WTC11 (cell line): ENCODE measurements around the gene PDE6D. TPM values are rescaled to one million over a fixed set of nuclear protein-coding genes. Genes with fewer than 3 reads are reported as not detected.

Source experiments
- ESRRA ChIP-seq: sonication (generic); formaldehyde crosslinking; IDR thresholded peaks from 2 replicates; pipeline ENCODE4 v1.8.1; 2022; ENCODE audit warnings: mild to moderate bottlenecking, missing genetic modification reagents, borderline replicate concordance
- MYBL2 ChIP-seq: sonication (generic); formaldehyde crosslinking; IDR thresholded peaks from 2 replicates; pipeline ENCODE4 v1.8.1; 2023; ENCODE audit warnings: mild to moderate bottlenecking, moderate library complexity, missing genetic modification reagents
- RORB ChIP-seq: fragments of 250-450 bp; sonication (Bioruptor Pico); IDR thresholded peaks from 2 replicates; pipeline ENCODE4 v1.9.0; 2021; ENCODE audit warnings: mild to moderate bottlenecking
- SP1 ChIP-seq: sonication (generic); formaldehyde crosslinking; conservative IDR thresholded peaks from 2 replicates; pipeline ENCODE4 v1.8.1; 2022; ENCODE audit warnings: missing genetic modification reagents
- TP53 ChIP-seq: sonication (generic); formaldehyde crosslinking; IDR thresholded peaks from 2 replicates; pipeline ENCODE4 v1.8.1; 2023; ENCODE audit warnings: mild to moderate bottlenecking, missing genetic modification reagents
- ZNF219 ChIP-seq: sonication (generic); formaldehyde crosslinking; IDR thresholded peaks from 2 replicates; pipeline ENCODE4 v1.8.0; 2023; ENCODE audit warnings: missing genetic modification reagents, mild to moderate bottlenecking, borderline replicate concordance
- ZNF263 ChIP-seq: sonication (generic); formaldehyde crosslinking; IDR thresholded peaks from 2 replicates; pipeline ENCODE4 v1.8.1; 2022; ENCODE audit warnings: low read depth, mild to moderate bottlenecking, moderate library complexity, missing genetic modification reagents
- total RNA-seq: library from RNA; stranded (reverse); gene quantifications from 3 replicates; pipeline ENCODE4 v1.2.3, GENCODE V29; 2021
- TF ChIP-seq, protein P1 (sequence below): fragments of 250-450 bp; sonication (Bioruptor Pico); IDR thresholded peaks from 2 replicates; pipeline ENCODE4 v2.1.2; 2022; ENCODE audit warnings: mild to moderate bottlenecking, moderate library complexity
- TF ChIP-seq, protein P2 (sequence below): sonication (generic); formaldehyde crosslinking; IDR thresholded peaks from 2 replicates; pipeline ENCODE4 v1.8.1; 2023; ENCODE audit warnings: mild to moderate bottlenecking, missing genetic modification reagents
- TF ChIP-seq, protein P3 (sequence below): fragments of 200-600 bp; IDR thresholded peaks from 2 replicates; pipeline ENCODE4 v1.8.0; 2022; ENCODE audit warnings: antibody characterized with exemption
- TF ChIP-seq, protein P4 (sequence below): sonication (generic); formaldehyde crosslinking; IDR thresholded peaks from 2 replicates; pipeline ENCODE4 v1.8.0; 2023; ENCODE audit warnings: missing genetic modification reagents, mild to moderate bottlenecking, borderline replicate concordance
- TF ChIP-seq, protein P5 (sequence below): fragments of 250-450 bp; sonication (Bioruptor Pico); IDR thresholded peaks from 2 replicates; pipeline ENCODE4 v1.9.0; 2021; ENCODE audit warnings: moderate library complexity, mild to moderate bottlenecking, inconsistent platforms, borderline replicate concordance
- TF ChIP-seq, protein P6 (sequence below): sonication (generic); formaldehyde crosslinking; IDR thresholded peaks from 2 replicates; pipeline ENCODE4 v1.8.1; 2022; ENCODE audit warnings: missing genetic modification reagents, borderline replicate concordance

Gene PDE6D
- total RNA-seq, 1 experiment from 2014 or later = 30.2 TPM

DNA sequence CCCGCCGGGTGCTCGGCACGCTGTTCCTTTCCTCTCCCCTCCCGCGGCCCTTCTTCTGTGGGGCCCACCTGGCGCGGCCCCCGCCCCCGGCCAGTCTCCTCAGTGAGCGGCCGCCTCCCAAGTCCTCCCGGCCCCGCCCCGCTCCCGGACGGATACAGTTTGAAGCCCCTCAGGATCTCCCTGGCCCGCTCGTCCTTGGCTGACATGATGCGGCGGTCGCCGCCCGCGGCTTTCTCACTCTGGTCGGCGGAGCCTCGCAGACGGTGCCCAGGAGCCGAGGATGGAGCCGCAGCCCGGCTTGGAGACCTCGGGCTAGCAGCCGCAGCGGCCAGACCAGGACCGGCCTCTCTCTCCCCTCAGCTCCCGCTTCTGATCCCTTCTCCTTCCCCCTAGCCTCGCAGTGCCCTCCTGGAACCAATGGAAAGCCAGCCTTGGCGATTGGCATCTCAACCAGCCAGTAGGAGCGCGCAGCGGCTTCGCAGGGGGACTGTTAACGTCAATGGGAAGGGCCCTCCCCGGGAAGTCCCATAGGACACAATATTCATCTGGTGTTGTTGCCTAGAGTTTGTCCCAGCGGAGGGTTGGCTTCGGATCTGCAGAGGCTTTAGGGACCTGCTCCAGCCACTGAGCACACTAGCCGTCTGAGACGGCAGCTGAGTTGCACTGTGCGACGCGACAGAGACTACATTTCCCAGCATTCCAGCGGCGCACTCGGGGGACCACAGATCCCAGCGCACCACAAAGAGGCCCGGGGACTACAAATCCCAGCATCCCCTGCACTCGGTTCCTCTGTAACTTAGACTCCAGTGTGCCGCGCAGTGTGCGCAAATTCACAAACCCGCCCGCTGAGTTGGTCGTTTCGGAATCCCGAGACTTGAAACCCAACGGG, at the start of gene PDE6D (continued):
- TF ChIP-seq, protein P1, sequence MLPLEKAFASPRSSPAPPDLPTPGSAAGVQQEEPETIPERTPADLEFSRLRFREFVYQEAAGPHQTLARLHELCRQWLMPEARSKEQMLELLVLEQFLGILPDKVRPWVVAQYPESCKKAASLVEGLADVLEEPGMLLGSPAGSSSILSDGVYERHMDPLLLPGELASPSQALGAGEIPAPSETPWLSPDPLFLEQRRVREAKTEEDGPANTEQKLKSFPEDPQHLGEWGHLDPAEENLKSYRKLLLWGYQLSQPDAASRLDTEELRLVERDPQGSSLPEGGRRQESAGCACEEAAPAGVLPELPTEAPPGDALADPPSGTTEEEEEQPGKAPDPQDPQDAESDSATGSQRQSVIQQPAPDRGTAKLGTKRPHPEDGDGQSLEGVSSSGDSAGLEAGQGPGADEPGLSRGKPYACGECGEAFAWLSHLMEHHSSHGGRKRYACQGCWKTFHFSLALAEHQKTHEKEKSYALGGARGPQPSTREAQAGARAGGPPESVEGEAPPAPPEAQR (CRISPR knock-in tag) = no peak
- TF ChIP-seq SP1 (CRISPR knock-in tag) (peak; percentile 80), ZNF263 (no peak; the same call in 1 of the 2 replicates), MYBL2 (CRISPR knock-in tag) (0 out of 2 replicates have a peak, but pooled peaks have one; percentile 20), ZNF219 (CRISPR knock-in tag) (no peak), ESRRA (CRISPR knock-in tag) (no peak), TP53 (CRISPR knock-in tag) (no peak), RORB (CRISPR knock-in tag) (no peak)
- TF ChIP-seq, protein P2, sequence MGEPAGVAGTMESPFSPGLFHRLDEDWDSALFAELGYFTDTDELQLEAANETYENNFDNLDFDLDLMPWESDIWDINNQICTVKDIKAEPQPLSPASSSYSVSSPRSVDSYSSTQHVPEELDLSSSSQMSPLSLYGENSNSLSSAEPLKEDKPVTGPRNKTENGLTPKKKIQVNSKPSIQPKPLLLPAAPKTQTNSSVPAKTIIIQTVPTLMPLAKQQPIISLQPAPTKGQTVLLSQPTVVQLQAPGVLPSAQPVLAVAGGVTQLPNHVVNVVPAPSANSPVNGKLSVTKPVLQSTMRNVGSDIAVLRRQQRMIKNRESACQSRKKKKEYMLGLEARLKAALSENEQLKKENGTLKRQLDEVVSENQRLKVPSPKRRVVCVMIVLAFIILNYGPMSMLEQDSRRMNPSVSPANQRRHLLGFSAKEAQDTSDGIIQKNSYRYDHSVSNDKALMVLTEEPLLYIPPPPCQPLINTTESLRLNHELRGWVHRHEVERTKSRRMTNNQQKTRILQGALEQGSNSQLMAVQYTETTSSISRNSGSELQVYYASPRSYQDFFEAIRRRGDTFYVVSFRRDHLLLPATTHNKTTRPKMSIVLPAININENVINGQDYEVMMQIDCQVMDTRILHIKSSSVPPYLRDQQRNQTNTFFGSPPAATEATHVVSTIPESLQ (CRISPR knock-in tag) = no peak
- TF ChIP-seq, protein P3, sequence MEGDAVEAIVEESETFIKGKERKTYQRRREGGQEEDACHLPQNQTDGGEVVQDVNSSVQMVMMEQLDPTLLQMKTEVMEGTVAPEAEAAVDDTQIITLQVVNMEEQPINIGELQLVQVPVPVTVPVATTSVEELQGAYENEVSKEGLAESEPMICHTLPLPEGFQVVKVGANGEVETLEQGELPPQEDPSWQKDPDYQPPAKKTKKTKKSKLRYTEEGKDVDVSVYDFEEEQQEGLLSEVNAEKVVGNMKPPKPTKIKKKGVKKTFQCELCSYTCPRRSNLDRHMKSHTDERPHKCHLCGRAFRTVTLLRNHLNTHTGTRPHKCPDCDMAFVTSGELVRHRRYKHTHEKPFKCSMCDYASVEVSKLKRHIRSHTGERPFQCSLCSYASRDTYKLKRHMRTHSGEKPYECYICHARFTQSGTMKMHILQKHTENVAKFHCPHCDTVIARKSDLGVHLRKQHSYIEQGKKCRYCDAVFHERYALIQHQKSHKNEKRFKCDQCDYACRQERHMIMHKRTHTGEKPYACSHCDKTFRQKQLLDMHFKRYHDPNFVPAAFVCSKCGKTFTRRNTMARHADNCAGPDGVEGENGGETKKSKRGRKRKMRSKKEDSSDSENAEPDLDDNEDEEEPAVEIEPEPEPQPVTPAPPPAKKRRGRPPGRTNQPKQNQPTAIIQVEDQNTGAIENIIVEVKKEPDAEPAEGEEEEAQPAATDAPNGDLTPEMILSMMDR = no peak
- TF ChIP-seq, protein P4, sequence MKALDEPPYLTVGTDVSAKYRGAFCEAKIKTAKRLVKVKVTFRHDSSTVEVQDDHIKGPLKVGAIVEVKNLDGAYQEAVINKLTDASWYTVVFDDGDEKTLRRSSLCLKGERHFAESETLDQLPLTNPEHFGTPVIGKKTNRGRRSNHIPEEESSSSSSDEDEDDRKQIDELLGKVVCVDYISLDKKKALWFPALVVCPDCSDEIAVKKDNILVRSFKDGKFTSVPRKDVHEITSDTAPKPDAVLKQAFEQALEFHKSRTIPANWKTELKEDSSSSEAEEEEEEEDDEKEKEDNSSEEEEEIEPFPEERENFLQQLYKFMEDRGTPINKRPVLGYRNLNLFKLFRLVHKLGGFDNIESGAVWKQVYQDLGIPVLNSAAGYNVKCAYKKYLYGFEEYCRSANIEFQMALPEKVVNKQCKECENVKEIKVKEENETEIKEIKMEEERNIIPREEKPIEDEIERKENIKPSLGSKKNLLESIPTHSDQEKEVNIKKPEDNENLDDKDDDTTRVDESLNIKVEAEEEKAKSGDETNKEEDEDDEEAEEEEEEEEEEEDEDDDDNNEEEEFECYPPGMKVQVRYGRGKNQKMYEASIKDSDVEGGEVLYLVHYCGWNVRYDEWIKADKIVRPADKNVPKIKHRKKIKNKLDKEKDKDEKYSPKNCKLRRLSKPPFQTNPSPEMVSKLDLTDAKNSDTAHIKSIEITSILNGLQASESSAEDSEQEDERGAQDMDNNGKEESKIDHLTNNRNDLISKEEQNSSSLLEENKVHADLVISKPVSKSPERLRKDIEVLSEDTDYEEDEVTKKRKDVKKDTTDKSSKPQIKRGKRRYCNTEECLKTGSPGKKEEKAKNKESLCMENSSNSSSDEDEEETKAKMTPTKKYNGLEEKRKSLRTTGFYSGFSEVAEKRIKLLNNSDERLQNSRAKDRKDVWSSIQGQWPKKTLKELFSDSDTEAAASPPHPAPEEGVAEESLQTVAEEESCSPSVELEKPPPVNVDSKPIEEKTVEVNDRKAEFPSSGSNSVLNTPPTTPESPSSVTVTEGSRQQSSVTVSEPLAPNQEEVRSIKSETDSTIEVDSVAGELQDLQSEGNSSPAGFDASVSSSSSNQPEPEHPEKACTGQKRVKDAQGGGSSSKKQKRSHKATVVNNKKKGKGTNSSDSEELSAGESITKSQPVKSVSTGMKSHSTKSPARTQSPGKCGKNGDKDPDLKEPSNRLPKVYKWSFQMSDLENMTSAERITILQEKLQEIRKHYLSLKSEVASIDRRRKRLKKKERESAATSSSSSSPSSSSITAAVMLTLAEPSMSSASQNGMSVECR (CRISPR knock-in tag) = peak; percentile 66; the same call in 1 of the 2 replicates
- TF ChIP-seq, protein P5, sequence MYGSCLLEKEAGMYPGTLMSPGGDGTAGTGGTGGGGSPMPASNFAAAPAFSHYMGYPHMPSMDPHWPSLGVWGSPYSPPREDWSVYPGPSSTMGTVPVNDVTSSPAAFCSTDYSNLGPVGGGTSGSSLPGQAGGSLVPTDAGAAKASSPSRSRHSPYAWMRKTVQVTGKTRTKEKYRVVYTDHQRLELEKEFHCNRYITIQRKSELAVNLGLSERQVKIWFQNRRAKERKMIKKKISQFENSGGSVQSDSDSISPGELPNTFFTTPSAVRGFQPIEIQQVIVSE = no peak
- TF ChIP-seq, protein P6, sequence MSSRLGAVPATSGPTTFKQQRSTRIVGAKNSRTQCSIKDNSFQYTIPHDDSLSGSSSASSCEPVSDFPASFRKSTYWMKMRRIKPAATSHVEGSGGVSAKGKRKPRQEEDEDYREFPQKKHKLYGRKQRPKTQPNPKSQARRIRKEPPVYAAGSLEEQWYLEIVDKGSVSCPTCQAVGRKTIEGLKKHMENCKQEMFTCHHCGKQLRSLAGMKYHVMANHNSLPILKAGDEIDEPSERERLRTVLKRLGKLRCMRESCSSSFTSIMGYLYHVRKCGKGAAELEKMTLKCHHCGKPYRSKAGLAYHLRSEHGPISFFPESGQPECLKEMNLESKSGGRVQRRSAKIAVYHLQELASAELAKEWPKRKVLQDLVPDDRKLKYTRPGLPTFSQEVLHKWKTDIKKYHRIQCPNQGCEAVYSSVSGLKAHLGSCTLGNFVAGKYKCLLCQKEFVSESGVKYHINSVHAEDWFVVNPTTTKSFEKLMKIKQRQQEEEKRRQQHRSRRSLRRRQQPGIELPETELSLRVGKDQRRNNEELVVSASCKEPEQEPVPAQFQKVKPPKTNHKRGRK = no peak
